GM21786 (cell line): ENCODE measurements around the gene ERGIC1.
A peak's percentile ranks its signal among the peaks of the same experiment; 100 is the strongest.

Experiments used
- ATAC-seq: cut with Tn5 transposase; IDR thresholded peaks from one replicate; pipeline ENCODE4 v1.9.1; 2021; ENCODE audit not compliant: unreplicated experiment

Gene ERGIC1

DNA sequence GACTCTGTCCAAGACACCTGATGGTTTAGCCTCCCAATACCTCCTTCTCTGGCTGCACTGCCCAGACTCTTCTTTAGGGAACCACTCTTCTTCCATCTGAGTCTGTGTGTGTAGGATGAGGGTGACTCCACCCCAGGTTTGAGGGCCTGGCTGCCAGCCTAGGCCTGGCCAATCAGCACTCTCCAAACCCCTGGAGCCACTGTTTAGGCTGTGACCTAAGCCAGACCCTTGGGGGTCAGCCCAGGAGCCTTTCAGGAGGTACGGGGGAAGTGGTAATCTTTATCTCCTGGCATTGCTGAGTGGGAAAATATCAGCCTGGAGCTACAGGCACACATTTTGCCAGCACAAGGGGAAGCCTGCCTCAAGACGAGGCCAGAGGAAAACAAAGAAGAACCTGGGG lies 6.2 kb upstream of the ERGIC1 start:
- no peak for ATAC-seq

DNA sequence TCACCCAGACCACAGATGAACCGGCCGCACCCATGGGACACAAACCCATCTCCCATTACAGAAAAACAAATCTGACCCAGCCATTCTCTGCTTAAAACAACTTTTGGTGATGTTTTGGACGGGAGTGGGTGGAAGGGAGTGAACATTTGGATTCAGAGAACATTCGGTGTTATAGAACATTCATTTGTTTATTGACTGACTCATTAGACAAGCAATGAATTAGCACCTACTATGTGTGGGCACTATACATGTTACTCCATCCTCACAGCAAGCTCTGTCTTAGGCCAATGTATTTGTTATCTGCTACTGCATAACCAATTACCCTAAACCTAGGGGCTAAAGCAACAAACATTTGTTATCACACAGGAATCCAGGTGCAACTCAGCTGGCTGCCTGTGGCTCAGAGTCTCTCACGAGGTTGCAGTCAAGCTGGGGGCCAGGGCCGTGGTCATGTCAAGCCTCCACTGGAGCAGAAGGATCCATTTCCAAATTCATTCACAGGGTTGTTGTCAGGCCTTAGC lies 5.1 kb upstream of the ERGIC1 start:
- no peak for ATAC-seq

DNA sequence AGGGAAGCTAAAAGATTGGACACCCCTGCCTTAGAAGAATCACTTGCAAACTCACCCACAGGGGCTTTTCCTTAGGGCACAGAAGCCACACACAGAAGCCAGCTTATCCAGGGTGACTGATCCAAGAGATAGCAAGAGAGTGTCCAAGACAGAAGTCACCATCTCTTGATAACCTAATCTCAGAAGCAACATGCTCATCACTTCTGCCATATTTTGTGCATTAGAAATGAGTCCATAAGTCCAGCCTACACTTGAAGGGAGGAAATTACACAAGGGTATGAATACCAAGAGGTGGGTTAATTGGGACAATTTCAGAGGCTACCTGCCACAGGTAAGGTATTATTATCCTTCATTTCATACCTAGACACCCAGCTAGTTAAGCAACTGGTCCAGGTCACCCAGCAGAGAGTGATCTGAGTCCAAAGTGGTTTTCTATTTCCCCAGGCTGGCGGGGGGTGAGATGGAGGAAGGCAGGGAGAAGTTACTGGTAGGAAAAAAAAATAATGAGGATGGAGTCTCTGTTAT lies 3.7 kb upstream of the ERGIC1 start:
- no peak for ATAC-seq

DNA sequence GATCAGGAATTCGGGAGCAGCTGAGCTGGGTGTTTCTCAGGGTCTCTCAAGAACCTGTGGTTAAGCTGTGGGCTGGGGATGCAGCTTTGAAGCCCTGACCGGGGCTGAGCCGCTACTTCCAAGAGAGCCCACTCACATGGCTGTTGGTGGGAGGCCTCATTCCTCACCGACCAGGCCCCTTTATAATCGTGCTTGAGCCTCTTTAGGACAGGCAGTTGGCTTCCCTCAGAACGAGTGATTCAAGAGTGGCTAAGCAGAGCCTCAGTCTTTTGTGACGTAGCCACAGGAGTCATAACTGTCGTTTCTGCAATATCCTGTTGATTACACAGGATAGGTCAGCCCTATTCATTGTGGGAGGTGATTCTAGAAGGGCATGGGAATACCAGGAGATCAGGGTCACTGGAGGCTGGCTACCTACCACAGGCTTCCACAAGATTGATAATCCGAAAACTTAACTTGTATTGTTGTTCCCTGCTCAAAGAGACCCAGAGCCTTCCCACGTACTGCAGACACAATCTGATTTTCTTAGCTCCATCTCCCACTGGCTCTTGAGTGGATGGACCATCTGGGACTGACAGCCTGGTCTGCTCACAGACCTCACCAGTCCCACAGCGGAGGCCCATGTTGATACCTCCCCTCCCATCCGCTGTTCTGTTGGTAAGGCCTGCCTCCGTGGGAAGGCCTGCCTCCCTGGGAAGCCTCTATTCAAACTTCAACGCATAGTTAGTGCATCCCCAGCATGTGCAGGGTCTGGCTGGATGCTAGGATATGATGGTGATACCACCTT lies 3.0 kb upstream of the ERGIC1 start:
- no peak for ATAC-seq

DNA sequence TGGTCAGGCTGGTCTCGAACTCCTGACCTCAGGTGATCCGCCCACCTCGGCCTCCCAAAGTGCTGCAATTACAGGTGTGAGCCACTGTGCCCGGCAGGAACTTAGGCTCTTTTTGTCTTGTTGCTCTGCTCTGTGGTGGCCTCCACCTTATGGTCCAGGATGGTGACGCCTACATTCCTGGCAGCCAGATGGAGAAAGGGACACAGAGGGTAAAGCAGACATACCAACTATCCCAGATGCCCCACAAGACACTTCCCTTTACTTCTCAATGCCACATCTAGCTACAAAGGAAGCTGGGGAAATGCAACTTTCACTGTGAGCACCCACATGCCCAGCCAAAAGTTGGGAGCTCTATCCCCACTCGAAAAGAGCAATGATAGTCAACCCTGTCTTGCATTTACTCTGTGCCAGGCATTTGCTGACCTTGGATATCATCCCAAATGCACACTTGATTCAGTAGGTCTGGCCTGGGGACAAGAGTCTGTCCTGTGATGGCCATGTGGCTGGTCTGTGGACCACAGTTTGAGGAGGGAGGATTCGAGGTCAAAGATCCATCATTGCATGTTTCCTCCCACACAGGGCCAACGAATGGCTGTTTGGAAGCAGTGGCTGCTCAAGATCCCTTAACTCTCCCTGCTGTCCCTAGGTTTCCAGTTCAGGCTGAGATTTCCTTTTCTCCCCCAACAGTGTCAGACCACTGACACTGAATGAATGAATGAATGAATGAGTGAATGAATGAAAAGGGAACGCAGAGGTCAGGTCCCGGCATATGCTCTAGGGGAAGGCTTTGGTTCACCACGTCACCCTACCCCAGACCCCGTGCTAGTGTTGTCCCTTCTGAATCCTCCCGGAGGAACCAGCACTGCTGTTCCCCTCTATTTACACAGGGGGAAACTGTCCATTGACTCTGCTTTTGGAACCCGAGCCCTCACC lies 1.4 kb upstream of the ERGIC1 start:
- ATAC-seq: no peak

DNA sequence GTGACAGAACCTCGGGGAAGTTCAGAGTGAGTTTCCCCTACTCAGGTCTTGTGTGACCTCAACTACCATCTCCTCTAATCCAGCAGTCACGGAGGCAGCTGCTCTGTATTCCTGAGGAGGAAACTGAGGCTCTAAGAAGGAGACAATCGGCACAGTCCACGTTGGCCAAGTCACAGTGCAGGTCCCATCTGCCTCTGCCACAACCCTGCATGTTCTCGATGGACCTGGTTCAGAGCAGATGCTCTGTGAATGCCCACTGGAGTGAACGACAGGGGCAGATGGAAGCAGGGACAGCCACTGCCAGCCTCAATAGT lies 722 bp upstream of the ERGIC1 start:
- ATAC-seq: no peak

DNA sequence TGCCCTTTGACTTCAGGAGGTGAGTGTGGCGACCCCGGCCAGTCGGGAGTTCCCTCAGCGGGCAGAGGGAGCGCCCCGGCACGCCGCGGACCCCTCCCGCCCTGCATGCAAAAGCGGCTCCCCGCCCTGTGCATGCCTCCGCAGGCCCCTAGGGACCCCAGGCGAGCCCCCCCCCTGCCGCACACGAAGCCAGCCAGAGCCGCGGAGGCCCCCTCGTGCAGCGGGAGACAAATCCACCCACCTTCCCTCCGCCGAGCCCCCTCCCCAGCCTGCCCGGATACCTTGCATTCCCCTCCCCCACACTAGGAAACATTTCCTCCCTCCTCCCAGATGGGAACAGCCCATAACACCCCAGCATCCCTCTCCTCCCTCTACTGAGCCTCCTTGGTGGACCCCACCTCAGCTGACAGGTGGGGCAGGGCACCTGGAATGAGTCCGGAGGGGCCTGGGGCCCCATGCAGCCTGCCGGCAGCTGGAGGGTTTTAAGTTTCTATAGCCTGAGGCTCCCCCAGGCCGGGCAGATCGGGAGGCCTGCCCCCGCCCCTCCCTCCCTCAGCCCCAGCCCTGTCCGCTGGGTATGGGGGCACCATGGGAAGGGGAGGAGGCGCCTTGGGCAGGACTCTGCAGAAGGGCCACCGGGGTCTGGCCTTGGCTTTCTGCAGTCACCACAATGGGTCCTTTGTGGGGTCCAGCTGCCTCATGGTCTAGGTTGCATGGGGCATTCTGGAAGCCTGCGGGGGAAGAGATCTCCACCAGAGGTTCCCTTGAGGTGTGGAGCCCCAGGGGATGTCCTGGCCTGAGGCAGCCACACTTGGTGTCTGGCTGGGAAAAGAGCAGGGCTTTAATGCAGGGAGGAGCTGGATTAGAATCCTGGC lies 601 bp downstream of the ERGIC1 start:
- peak; percentile 19 for ATAC-seq

DNA sequence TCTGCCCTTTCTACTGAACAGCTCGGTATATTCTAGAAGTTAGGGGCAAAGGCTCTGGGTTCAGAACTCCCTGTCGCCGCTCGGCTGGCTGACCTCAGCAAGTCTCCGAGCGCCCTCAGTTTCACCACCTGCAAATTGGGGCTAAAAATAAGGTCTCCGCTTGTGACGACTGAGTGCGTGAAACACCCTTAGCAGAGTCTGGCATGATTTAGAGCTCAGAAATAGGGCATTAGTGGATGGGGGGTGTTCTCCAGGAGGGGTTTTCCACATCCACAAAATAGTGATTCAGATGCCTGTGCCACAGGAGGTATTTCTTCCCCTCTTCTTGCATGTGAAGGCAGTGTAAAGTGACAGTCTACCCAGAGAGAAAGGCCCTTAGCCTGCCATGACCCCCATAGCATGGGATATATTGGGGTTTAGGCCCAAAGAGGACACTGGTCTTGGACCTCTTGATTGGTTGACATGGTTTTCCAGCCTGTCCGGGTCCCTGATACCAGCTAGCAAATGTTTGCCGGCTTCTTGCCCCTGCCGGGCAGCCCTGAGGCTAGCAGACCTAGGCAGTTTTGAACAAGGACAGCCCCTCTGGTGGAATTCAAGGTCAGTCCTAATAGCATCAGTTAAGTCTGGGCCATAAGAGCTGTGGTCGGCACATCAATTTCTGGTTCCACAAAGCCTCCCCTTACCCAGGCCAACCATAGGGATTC lies 1.4 kb downstream of the ERGIC1 start:
- no peak for ATAC-seq

DNA sequence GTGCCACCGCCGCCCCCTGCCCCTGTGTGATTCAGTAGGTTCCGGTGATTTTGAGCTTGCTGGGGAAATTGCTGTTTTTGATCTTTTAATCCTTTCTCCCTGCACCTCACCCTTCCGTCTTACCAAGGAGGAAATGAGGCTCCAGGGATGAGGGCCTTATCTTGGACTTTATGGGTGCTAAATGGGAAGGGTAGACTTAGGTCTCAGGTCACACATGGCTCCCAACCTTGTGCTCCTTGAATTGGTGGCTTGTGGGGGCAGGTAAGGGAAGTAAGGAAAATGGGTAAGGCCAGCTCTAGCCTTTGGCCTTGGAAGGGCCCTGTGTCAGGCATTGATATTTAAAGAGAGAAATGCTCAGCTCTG lies 1.9 kb downstream of the ERGIC1 start:
- ATAC-seq: no peak

DNA sequence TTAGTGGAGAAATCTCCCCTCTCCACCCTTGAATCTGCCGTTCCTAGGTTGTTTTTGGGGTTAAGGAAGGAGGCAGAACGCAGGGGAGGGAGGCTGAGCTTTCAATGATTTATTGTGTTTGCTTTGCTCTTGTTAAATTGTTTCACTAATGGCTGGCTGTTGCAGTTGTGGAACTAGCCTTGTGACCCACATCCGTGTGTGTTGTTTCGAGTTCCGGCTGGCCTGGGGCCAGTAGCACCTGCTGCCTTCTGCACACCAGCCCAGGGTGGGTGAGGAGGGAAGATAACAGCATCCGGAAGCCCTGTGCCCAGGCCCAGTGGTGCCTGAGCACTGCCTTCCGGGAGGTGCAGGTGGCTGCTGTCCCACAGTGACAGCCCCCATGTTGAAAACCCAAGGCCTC lies 3.6 kb downstream of the ERGIC1 start:
- peak; percentile 73 for ATAC-seq

DNA sequence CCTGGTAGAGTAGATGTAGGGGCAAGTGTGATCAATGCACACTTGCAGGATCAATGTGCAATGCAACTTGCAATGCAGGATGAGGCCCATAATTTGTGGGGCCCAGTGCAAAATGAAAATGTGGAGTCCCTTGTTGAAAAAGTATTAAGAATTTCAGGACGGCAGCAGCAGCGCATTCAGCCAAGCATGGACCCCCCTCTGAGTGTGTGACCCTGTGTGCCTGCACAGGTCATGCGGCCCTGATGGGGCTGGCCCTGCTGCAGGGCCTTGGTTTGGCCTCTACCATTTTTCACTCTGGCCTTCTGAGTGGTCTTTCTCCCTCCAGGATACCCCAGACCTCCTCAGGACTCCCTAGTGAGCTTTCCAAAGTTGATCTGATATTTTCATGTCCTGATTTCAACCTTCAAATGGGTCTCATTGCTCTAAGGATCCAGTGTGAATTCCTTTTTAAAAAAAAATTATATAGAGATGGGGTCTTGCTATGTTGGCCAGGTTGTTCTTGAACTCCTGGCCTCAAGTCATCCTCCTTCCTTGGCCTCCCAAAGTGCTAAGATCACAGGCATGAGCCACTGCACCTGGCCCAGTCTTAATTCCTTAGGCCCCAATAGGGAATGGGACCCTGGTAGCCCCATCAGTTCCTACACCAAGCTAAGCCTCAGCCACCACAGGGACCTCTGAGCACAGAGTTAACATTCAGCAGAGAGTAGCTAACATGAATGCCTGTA lies 4.3 kb downstream of the ERGIC1 start:
- ATAC-seq: no peak

DNA sequence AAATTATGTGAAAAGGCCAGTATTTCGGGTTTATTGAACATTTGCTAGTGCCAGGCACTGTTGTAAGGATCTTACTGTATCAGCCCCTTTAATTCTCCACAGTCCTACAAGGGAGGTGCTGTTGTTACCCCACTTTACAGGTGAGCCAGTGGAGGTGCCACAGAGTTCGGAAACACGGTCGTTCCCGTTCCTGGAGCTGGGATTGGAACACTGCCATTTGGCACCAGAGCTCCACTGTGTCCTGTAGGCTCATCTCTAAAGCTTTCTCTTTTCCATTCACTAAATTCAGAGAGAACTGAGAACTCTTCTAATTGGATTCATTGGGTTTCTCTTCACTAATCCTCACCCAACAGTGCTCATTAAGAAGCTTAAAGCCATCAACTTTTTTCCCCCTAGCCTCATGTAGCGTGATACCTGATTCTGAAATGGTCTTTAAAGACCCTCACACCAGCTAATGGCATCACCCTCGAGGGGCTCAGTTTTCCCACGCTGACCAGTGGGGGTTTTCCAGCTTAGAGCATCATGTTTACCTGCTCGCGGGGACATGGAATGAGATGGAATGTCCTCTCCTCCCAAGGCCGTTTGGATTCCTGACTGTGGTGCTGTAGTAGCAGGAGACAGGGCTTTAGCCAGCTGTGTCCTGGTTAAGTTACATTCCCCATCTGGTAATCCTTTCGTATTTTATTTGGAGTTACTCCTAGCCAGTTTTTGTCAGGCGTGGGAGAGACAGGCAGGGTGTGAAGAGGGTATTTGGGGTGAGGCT lies 5.8 kb downstream of the ERGIC1 start:
- ATAC-seq: no peak

DNA sequence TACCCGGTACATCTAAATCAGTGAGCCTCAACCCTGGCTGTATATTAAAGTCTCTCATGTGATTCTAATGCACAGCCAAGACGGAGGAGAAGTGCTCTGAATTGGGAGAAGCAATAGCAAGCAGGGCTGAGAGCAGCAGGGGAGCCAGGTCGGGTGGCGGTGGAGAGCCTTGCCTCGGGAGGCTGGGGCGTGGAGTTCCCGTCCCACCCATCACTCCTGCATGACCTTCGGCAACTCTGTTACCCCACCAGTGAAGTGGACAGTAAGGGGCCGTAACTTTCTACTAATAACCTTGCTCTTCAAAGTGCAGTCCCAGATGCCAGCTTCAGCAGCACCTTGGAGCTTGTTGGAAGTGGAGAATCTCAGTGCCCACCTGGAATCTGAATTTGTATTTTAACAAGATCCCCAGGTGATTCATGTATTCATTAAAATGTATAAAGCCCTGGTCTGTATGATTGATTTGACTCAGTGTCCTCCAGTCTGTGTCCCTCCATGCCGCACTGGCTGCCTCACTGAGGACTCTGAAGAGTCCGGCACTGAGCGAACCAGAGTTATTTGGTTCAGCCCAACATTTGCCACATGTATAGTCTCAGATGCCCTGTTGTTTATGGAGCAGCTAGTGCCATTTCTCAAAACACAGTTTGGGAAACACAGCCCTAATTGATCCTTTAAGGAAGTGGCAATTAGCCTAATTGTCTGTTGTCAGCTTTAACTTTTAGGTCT lies 6.5 kb downstream of the ERGIC1 start:
- no peak for ATAC-seq

DNA sequence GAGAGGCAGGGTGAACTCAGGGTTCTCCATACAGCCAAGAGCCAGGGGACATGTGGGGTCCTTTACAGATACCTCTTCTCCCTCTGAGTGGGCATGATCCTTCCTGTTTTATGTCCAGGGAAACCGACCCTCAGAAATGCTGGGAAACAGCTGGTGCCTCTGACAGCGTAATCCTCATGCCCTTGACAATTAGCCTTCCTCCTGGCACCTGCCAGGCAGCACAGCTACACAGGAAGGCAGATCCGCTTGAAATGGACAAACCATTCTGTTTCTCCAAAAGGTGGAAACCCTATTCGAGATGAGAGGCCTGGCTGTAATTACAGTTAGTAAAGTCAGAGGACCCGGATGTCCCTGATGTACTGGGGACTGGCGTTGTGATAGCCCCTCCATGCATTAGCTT lies 7.2 kb downstream of the ERGIC1 start:
- ATAC-seq: no peak

DNA sequence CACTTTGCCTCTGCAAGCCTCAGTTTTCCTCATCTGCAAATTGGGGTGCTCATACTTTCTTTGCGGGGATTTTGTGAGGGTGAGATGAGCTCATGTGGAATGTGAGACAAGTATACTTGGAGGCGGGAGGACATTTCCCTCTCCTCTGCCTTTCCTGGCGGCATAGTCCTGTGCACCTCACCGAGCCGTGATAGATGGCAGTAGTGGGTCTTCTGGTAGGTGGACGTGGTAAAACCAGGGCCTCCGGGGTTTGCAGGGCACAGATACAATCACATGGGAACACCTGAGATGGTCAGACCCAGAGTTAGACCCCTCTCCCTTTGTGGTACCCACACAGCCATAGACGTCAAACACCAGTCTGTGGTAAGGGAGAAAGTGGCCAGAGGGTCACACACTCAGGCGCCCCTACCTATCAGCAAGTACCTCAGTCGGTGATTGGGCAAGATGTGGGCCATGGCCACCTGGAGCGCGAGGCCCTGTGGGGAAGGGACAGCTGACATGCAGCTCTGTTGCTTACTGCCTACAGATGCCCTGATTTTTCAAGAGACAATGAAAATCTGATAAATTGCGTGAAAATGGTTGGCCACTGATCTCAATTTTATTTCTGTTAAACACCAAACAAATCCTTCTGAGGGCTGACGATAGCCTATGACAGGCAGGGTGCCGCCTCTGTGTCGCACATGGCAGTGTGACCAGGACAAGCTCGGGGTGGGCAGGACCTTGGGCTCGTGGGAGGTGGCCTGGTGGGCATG lies 9.9 kb downstream of the ERGIC1 start:
- no peak for ATAC-seq

DNA sequence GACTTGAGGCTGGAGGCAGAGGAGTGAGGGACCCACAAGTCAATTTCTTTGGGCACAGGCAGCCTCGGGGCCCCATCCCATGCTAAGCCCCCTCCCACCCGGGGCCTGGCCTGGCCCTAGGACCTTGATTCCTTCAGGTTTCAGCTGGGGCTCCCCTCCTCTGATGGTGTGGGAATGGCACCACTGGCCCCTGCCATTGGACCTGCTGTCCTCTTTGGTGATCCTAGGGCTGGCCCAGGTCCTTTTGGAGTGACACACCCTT lies 10.5 kb downstream of the ERGIC1 start:
- ATAC-seq: no peak

DNA sequence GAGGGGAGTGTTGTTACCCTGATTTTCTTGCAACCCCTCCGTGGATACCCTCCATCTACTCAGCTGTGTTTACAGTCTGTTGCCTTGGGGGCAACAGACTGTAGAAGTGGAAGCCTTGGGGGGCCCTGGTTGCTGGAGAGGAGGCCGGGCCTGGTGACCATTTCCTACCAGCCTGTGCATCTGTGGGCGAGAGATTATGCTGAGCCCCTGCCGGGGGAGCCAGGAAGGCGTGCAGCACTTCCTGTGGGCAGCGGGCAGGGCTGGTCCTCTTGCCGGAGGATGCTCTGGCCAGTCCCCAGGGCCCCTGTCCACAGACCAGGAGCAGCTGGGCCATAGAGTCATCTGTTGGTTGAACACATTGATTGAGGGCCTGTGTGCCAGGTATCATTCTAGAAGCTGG lies 11.1 kb downstream of the ERGIC1 start:
- no peak for ATAC-seq

DNA sequence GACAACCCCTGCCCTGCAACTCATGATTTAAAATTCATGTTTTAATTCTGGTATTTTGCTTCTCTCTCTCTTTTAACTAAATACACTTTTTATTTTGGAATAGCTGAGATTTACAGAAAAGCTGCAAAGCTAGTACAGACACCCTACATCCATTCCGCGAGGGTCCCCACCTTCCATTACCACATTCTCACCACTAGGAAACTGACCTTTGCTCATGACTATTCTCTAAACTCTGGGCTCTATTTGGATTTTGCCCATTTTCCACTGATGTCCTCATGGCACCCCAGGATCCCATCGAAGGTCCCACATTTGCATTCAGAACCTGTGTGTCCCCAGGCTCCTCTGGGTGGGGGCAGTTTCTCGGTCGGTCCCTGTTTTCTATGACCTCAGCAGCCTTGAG lies 11.5 kb downstream of the ERGIC1 start:
- no peak for ATAC-seq
